Measurements from ENCODE around the gene DCAF8L2.

DCAF8L2 gene

GRCh38 chrX:27590044-27590443, at the start of gene DCAF8L2:
Gene DCAF8L2, plus strand, starts transcription at chrX:27590344. Its CDS starts 156,552 bp downstream, at chrX:27746896.
- no peak for TF ChIP-seq TAF1 (IDR thresholded peaks at IDR 0.05; ENCODE audit: low read depth)
- no peak for TF ChIP-seq MAX (IDR thresholded peaks at IDR 0.05)
- no peak for TF ChIP-seq YY1 (IDR thresholded peaks at IDR 0.05; ENCODE audit: low read depth)
- TF ChIP-seq EGR1 (IDR thresholded peaks at IDR 0.05): no peak
- TF ChIP-seq RAD21 (IDR thresholded peaks at IDR 0.05; ENCODE audit: low read depth): no peak
- no peak for TF ChIP-seq TEAD4 (IDR thresholded peaks at IDR 0.05)
- no peak for TF ChIP-seq TCF12 (IDR thresholded peaks at IDR 0.05; ENCODE audit: low read depth)
- no peak for TF ChIP-seq EP300 (IDR thresholded peaks at IDR 0.05; ENCODE audit: borderline replicate concordance)
- TF ChIP-seq FOXM1 (IDR thresholded peaks at IDR 0.05; ENCODE audit: borderline replicate concordance, low read depth): no peak
- no peak for TF ChIP-seq NFIC (IDR thresholded peaks at IDR 0.05)
- TF ChIP-seq REST (IDR thresholded peaks at IDR 0.05; ENCODE audit: low read depth): no peak

DNA sequence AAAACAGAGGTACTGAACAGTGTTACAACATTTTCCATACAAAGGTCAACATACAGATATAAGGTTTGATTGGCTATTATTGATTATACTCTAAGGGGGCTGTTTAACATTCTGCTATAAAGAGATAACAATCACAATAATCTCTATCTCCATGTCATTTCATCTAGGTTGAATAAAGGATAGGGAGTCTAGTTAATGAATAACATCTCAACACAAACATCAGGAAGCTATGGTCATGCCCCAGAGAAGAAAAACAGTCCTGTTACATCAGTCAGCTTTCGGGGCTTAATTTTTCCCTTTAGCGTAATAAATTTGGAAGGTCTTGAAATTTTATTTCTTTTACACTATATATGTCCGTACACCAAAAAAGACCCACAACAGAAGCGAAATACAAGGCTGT, 41.5 kb upstream of the DCAF8L2 start:
- TF ChIP-seq FOXM1 (IDR thresholded peaks at IDR 0.05; ENCODE audit: borderline replicate concordance, low read depth) (no peak), NFIC (IDR thresholded peaks at IDR 0.05) (no peak), TCF12 (IDR thresholded peaks at IDR 0.05; ENCODE audit: low read depth) (no peak), CREB1 (IDR thresholded peaks at IDR 0.05; ENCODE audit: low read depth) (no peak), MAX (IDR thresholded peaks at IDR 0.05) (no peak), YY1 (IDR thresholded peaks at IDR 0.05; ENCODE audit: low read depth) (no peak), TEAD4 (IDR thresholded peaks at IDR 0.05) (no peak), REST (IDR thresholded peaks at IDR 0.05; ENCODE audit: low read depth) (no peak), EGR1 (IDR thresholded peaks at IDR 0.05) (no peak), CEBPB (IDR thresholded peaks at IDR 0.05) (no peak), ZBTB7A (IDR thresholded peaks at IDR 0.05; ENCODE audit: low read depth) (no peak), EP300 (IDR thresholded peaks at IDR 0.05; ENCODE audit: borderline replicate concordance) (no peak), TAF1 (IDR thresholded peaks at IDR 0.05; ENCODE audit: low read depth) (no peak), RAD21 (IDR thresholded peaks at IDR 0.05; ENCODE audit: low read depth) (no peak)
- TF ChIP-seq, protein P1, sequence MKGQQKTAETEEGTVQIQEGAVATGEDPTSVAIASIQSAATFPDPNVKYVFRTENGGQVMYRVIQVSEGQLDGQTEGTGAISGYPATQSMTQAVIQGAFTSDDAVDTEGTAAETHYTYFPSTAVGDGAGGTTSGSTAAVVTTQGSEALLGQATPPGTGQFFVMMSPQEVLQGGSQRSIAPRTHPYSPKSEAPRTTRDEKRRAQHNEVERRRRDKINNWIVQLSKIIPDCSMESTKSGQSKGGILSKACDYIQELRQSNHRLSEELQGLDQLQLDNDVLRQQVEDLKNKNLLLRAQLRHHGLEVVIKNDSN (IDR thresholded peaks at IDR 0.05): no peak

GRCh38 chrX:27549688-27550087, 40.5 kb upstream of the DCAF8L2 start:
- TF ChIP-seq EGR1 (IDR thresholded peaks at IDR 0.05) (no peak), CREB1 (IDR thresholded peaks at IDR 0.05; ENCODE audit: low read depth) (no peak), TEAD4 (IDR thresholded peaks at IDR 0.05) (no peak)

- TF ChIP-seq RAD21 (IDR thresholded peaks at IDR 0.05; ENCODE audit: low read depth): peak; percentile 68
- TF ChIP-seq, protein P1 (IDR thresholded peaks at IDR 0.05): no peak
These were observed 34.6 kb upstream of the DCAF8L2 start for GRCh38 chrX:27555514-27555913.

- TF ChIP-seq YY1 (IDR thresholded peaks at IDR 0.05; ENCODE audit: low read depth) (no peak), REST (IDR thresholded peaks at IDR 0.05; ENCODE audit: low read depth) (no peak), ZBTB7A (IDR thresholded peaks at IDR 0.05; ENCODE audit: low read depth) (no peak), EP300 (IDR thresholded peaks at IDR 0.05; ENCODE audit: borderline replicate concordance) (no peak), CREB1 (IDR thresholded peaks at IDR 0.05; ENCODE audit: low read depth) (no peak), NFIC (IDR thresholded peaks at IDR 0.05) (no peak), TCF12 (IDR thresholded peaks at IDR 0.05; ENCODE audit: low read depth) (no peak), TAF1 (IDR thresholded peaks at IDR 0.05; ENCODE audit: low read depth) (no peak)
- TF ChIP-seq, protein P1 (IDR thresholded peaks at IDR 0.05): no peak
These were observed 24.2 kb upstream of the DCAF8L2 start for GRCh38 chrX:27565992-27566391.

All from Ishikawa (cell line).